ENCODE measurements around the gene PARP12.
"Not testable (repeated sequence)": the region's sequence is repeated elsewhere in the genome, so short reads cannot be mapped to it uniquely, and the experiment has no call there.

The PARP12 gene, protein sequence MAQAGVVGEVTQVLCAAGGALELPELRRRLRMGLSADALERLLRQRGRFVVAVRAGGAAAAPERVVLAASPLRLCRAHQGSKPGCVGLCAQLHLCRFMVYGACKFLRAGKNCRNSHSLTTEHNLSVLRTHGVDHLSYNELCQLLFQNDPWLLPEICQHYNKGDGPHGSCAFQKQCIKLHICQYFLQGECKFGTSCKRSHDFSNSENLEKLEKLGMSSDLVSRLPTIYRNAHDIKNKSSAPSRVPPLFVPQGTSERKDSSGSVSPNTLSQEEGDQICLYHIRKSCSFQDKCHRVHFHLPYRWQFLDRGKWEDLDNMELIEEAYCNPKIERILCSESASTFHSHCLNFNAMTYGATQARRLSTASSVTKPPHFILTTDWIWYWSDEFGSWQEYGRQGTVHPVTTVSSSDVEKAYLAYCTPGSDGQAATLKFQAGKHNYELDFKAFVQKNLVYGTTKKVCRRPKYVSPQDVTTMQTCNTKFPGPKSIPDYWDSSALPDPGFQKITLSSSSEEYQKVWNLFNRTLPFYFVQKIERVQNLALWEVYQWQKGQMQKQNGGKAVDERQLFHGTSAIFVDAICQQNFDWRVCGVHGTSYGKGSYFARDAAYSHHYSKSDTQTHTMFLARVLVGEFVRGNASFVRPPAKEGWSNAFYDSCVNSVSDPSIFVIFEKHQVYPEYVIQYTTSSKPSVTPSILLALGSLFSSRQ

GRCh38 chr7:140062528-140063299 lies at the start of gene PARP12:
TSS of gene PARP12 (minus strand) at chr7:140062951. CDS start at chr7:140062847, 104 bp downstream.
- Mint-ChIP-seq H3K27me3 (ENCODE audit: low read depth) (peaks cover 27% of the 10 kb centered on the region), H3K4me1 (peaks cover 12% of the 10 kb centered on the region), H3K27ac (peak within 1 kb of the TSS in 1 of 3 experiments; percentile 35), H3K4me3 (peak within 1 kb of the TSS; percentile 77 to 81 (median 79)), H3K36me3 (ENCODE audit: low read depth) (no peaks in the 10 kb centered on the region), H3K9me3 (peaks cover 23% of the 10 kb centered on the region)
- TF ChIP-seq, protein P1, sequence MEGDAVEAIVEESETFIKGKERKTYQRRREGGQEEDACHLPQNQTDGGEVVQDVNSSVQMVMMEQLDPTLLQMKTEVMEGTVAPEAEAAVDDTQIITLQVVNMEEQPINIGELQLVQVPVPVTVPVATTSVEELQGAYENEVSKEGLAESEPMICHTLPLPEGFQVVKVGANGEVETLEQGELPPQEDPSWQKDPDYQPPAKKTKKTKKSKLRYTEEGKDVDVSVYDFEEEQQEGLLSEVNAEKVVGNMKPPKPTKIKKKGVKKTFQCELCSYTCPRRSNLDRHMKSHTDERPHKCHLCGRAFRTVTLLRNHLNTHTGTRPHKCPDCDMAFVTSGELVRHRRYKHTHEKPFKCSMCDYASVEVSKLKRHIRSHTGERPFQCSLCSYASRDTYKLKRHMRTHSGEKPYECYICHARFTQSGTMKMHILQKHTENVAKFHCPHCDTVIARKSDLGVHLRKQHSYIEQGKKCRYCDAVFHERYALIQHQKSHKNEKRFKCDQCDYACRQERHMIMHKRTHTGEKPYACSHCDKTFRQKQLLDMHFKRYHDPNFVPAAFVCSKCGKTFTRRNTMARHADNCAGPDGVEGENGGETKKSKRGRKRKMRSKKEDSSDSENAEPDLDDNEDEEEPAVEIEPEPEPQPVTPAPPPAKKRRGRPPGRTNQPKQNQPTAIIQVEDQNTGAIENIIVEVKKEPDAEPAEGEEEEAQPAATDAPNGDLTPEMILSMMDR (IDR thresholded peaks at IDR 0.05; ENCODE audit: unreplicated experiment in 3 of 3) = no peak

GRCh38 chr7:140108777-140109176 lies 46.0 kb upstream of the PARP12 start:
- not testable (repeated sequence) for H3K27me3 Mint-ChIP-seq (ENCODE audit: low read depth); H3K27ac Mint-ChIP-seq; H3K4me3 Mint-ChIP-seq; H3K4me1 Mint-ChIP-seq
- peaks cover 45% of the 10 kb centered on the region for H3K9me3 Mint-ChIP-seq
- H3K36me3 Mint-ChIP-seq (ENCODE audit: low read depth) = peaks cover 96% of the 10 kb centered on the region

DNA sequence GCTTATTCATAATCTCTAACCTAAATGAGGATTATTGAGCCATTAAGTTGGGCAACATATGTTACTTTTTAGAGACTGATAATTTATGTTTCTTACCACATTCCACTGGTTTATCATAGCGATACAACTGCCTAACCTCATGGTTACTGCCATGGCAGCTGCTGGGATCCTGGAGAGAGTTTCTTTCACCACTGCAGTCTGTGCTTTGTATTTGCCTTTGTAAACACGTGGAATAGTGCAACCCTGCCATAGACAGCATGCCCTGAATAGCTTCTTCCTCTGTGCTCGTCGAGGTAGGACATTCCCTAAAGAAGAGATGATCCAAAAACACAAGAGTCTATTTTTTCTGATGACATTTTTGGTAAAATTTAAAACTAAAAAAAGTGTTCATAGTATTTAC lies 33.7 kb upstream of the PARP12 start:
- Mint-ChIP-seq H3K27ac (no peak overlapping the region), H3K27me3 (ENCODE audit: low read depth) (no peaks in the 10 kb centered on the region), H3K4me1 (no peaks in the 10 kb centered on the region), H3K4me3 (no peak overlapping the region), H3K36me3 (ENCODE audit: low read depth) (peaks cover 80% of the 10 kb centered on the region), H3K9me3 (no peaks in the 10 kb centered on the region)
- TF ChIP-seq, protein P1 (IDR thresholded peaks at IDR 0.05; ENCODE audit: unreplicated experiment in 3 of 3) = no peak

- Mint-ChIP-seq H3K27me3 (ENCODE audit: low read depth) (no peaks in the 10 kb centered on the region), H3K27ac (no peak overlapping the region), H3K4me3 (no peak overlapping the region), H3K4me1 (no peaks in the 10 kb centered on the region), H3K9me3 (no peaks in the 10 kb centered on the region), H3K36me3 (ENCODE audit: low read depth) (peaks cover 66% of the 10 kb centered on the region)
- TF ChIP-seq, protein P1 (IDR thresholded peaks at IDR 0.05; ENCODE audit: unreplicated experiment in 3 of 3) = no peak
Observed at GRCh38 chr7:140093375-140093774, 30.6 kb upstream of the PARP12 start.

- Mint-ChIP-seq H3K4me1 (no peaks in the 10 kb centered on the region), H3K9me3 (no peaks in the 10 kb centered on the region), H3K36me3 (ENCODE audit: low read depth) (no peaks in the 10 kb centered on the region), H3K27ac (no peak overlapping the region), H3K27me3 (ENCODE audit: low read depth) (no peaks in the 10 kb centered on the region), H3K4me3 (no peak overlapping the region)
- TF ChIP-seq, protein P1 (IDR thresholded peaks at IDR 0.05; ENCODE audit: unreplicated experiment in 3 of 3) = no peak
Observed at GRCh38 chr7:140085447-140085846, 22.7 kb upstream of the PARP12 start.

GRCh38 chr7:140084972-140085371 lies 22.2 kb upstream of the PARP12 start:
- TF ChIP-seq, protein P1 (IDR thresholded peaks at IDR 0.05; ENCODE audit: unreplicated experiment in 3 of 3) = no peak
- Mint-ChIP-seq H3K27me3 (ENCODE audit: low read depth) (peaks cover 5% of the 10 kb centered on the region), H3K4me1 (no peaks in the 10 kb centered on the region), H3K9me3 (no peaks in the 10 kb centered on the region), H3K27ac (no peak overlapping the region), H3K36me3 (ENCODE audit: low read depth) (no peaks in the 10 kb centered on the region), H3K4me3 (no peak overlapping the region)
